22Rv1 (cell line): ENCODE results near the gene CADM1.

Experiments used
- CTCF ChIP-seq: fragments of 450-650 bp; IDR thresholded peaks from 2 replicates; pipeline ENCODE4 v1.5.1; 2017; ENCODE audit warnings: mild to moderate bottlenecking
- ZFX ChIP-seq: fragments of 450-650 bp; IDR thresholded peaks from 2 replicates; pipeline ENCODE4 v1.6.1; 2017; ENCODE audit warnings: antibody characterized with exemption, borderline replicate concordance

- TF ChIP-seq CTCF (no peak), ZFX (no peak)
Measured at GRCh38 chr11:115282923-115283322, 221.3 kb downstream of the CADM1 start.
